HepG2 (cell line): Measurements from ENCODE around the gene SCO1. TPM values are rescaled to one million over a fixed set of nuclear protein-coding genes. Genes with fewer than 3 reads are reported as not detected.

Source experiments
- ATAC-seq: fragments of 200-7000 bp; cut with Tn5 transposase; 3 replicates; pipeline ENCODE4 v1.9.1; 2020; ENCODE audit warnings: mild to moderate bottlenecking, moderate library complexity
- BruUV-seq: library from RNA; stranded (reverse); fragments of 400-500 nt; replicated peaks from 2 replicates; lab custom pipeline; 2021; lab: Mats Ljungman, UMichigan
- CTCF ChIA-PET: fragments of 300-600 bp; formaldehyde crosslinking; extraction: SDS; loops from one replicate; lab custom pipeline; 2021; ENCODE audit warnings: low total read pairs, inconsistent platforms, low intra/inter-chr PET ratio; lab: Yijun Ruan, JAX
- POLR2A ChIA-PET: fragments of 350-600 bp; sonication (Branson Sonifier 250); formaldehyde crosslinking; loops from one replicate; lab custom pipeline; 2020; ENCODE audit warnings: antibody characterized with exemption, inconsistent platforms; lab: Yijun Ruan, JAX
- DNase-seq: peaks from one replicate; pipeline ENCODE4 v3.0.0-alpha.2; 2015; ENCODE audit warnings: low spot score
- FAIRE-seq: peaks from 3 replicates; lab custom pipeline; 2011; peaks lifted over from hg19 to GRCh38; lab: Jason Lieb, UNC
- H2AFZ ChIP-seq: one replicate; pipeline ENCODE4 v1.6.1; 2011; ENCODE audit warnings: low read length, inconsistent platforms
- H3K27ac ChIP-seq: fragments of 300-600 bp; 3 replicates; pipeline ENCODE4 v1.8.0; 2011; ENCODE audit warnings: mixed run types, mild to moderate bottlenecking, mixed read lengths, low read length, inconsistent platforms; ENCODE audit not compliant: insufficient read depth; ENCODE audit errors: extremely low read length
- H3K27me3 ChIP-seq, 2 experiments: fragments of 200-600 bp in 1 of 2; 2 replicates in 1 of 2; 3 replicates in 1 of 2; pipeline versions ENCODE4 v1.6.0 to v1.8.0; 2011; ENCODE audit warnings: low read length in 2 of 2, mild to moderate bottlenecking in 2 of 2, moderate library complexity in 2 of 2, inconsistent platforms in 1 of 2; ENCODE audit not compliant: insufficient read depth in 2 of 2, control insufficient read depth in 1 of 2
- H3K36me3 ChIP-seq, 2 experiments: fragments of 200-600 bp in 1 of 2; replicated peaks in 1 of 2; 2 replicates in 1 of 2; 3 replicates in 1 of 2; pipeline versions ENCODE4 v1.5.1 to v1.8.0; 2011; ENCODE audit warnings: low read length in 2 of 2, inconsistent platforms in 1 of 2; ENCODE audit not compliant: insufficient read depth in 2 of 2, control insufficient read depth in 1 of 2
- H3K4me1 ChIP-seq: 2 replicates; pipeline ENCODE4 v1.5.1; 2012; ENCODE audit warnings: low read length, inconsistent platforms; ENCODE audit not compliant: insufficient read depth
- H3K4me2 ChIP-seq: 2 replicates; pipeline ENCODE4 v1.6.0; 2011; ENCODE audit warnings: low read depth, low read length, inconsistent platforms
- H3K4me3 ChIP-seq, 3 experiments: fragments of 200-600 bp in 1 of 3; sonication (generic), shearing (Covaris generic) in 1 of 3; replicated peaks in 1 of 3; 2 replicates each; pipeline ENCODE4 v1.5.1; 2011 to 2016; ENCODE audit warnings: low read length in 3 of 3, inconsistent platforms in 2 of 3, low read depth in 2 of 3, mild to moderate bottlenecking in 2 of 3, control low read depth in 1 of 3, mixed read lengths in 1 of 3; ENCODE audit not compliant: insufficient read depth in 1 of 3
- H3K79me2 ChIP-seq: one replicate; pipeline ENCODE4 v1.6.1; 2011; ENCODE audit warnings: low read length, inconsistent platforms; ENCODE audit not compliant: insufficient read depth
- H3K9ac ChIP-seq: 2 replicates; pipeline ENCODE4 v1.6.0; 2011; ENCODE audit warnings: mild to moderate bottlenecking, low read depth, low read length, inconsistent platforms; ENCODE audit not compliant: insufficient read depth
- H3K9me3 ChIP-seq: 2 replicates; pipeline ENCODE4 v1.5.1; 2012; ENCODE audit warnings: mild to moderate bottlenecking, low read length
- H4K20me1 ChIP-seq: 2 replicates; pipeline ENCODE4 v1.6.0; 2011; ENCODE audit warnings: inconsistent platforms, mild to moderate bottlenecking, low read length, moderate library complexity; ENCODE audit not compliant: insufficient read depth
- HHEX ChIP-seq: IDR thresholded peaks from 2 replicates; pipeline ENCODE4 v1.6.1; 2016; ENCODE audit warnings: control low read depth
- PLSCR1 ChIP-seq: sonication (generic); formaldehyde crosslinking; IDR thresholded peaks from 2 replicates; pipeline ENCODE4 v1.5.0; 2020; ENCODE audit warnings: missing genetic modification reagents, mild to moderate bottlenecking, borderline replicate concordance
- ZHX2 ChIP-seq, 2 experiments: sonication (generic) in 1 of 2; formaldehyde crosslinking in 1 of 2; IDR thresholded peaks; 2 replicates each; pipeline versions ENCODE4 v1.6.1 to v1.9.0; 2014 to 2022; ENCODE audit warnings: antibody characterized with exemption in 1 of 2, borderline replicate concordance in 1 of 2, inconsistent platforms in 1 of 2, low read depth in 1 of 2, missing genetic modification reagents in 1 of 2
- ZNF318 ChIP-seq: sonication (generic); formaldehyde crosslinking; IDR thresholded peaks from 2 replicates; pipeline ENCODE4 v1.4.0; 2020; ENCODE audit warnings: mild to moderate bottlenecking, missing genetic modification reagents
- ZNF704 ChIP-seq: sonication (generic); formaldehyde crosslinking; IDR thresholded peaks from 2 replicates; pipeline ENCODE4 v1.8.1; 2023; ENCODE audit warnings: mild to moderate bottlenecking, inconsistent platforms, moderate library complexity, missing genetic modification reagents, borderline replicate concordance
- WGBS: methylation state at CpG from one replicate; pipeline ENCODE4 v1.1.6; 2017; ENCODE audit warnings: low lambda C conversion rate; 5-methylcytosine and 5-hydroxymethylcytosine counted together
- in situ Hi-C: cut with HindIII; loops from 2 replicates; pipeline ENCODE4 v1.10.0; 2017; ENCODE audit warnings: low pct_unique_long_range_greater_than_20kb; ENCODE audit not compliant: extremely low pct_ligation_motif_present
- intact Hi-C: fragments of 100-400 bp; cut with micrococcal nuclease; formaldehyde crosslinking; loops from one replicate; pipeline ENCODE4 v1.10.0; 2022; ENCODE audit not compliant: unreplicated experiment
- polyA plus RNA-seq, 8 experiments: library from polyadenylated mRNA; depleted of rRNA in 3 of 8; stranded (reverse) in 7 of 8; unstranded in 1 of 8; fragments of >200 nt; fragmentation: Illumina TruSeq in 4 of 8; extraction: Trizol in 4 of 8; gene quantifications; 2 replicates each; pipeline versions ENCODE4 v1.2.1 to v1.2.3, GENCODE V29; 2011 to 2016; ENCODE audit warnings: low read depth in 4 of 8, missing spikeins in 1 of 8, mixed read lengths in 1 of 8; ENCODE audit not compliant: insufficient read depth in 1 of 8
- total RNA-seq, 5 experiments: library from RNA; depleted of rRNA; stranded (reverse); fragments of >200 nt; fragmentation: Illumina TruSeq; extraction: Trizol; gene quantifications; 2 replicates each; pipeline ENCODE4 v1.2.3, GENCODE V29; 2016; ENCODE audit warnings: low read depth in 1 of 5

The SCO1 gene
- total and polyA plus RNA-seq, 2 of the 13 experiments (the other 11 are each of a cell fraction or from before 2014, with no cell fraction given), result 11.4 to 50.3 TPM

GRCh38 chr17:10661437-10661836 is 35.9 kb downstream of the SCO1 start (continued):
- no peak for TF ChIP-seq PLSCR1 (CRISPR knock-in tag)
- TF ChIP-seq ZNF704, result no peak
- TF ChIP-seq, all 625 proteins: peak for 0

- FAIRE-seq (no peak), ATAC-seq (no peak), DNase-seq (no peak)
- CTCF ChIA-PET, result no interaction called here
- H3K79me2 ChIP-seq, result no peaks in the 10 kb centered on the region
- no peaks in the 10 kb centered on the region for H3K9me3 ChIP-seq
- H3K4me3 ChIP-seq, result no peak overlapping the region
- no peak overlapping the region for H2AFZ ChIP-seq
- no peak overlapping the region for H3K27ac ChIP-seq
- no peaks in the 10 kb centered on the region for H4K20me1 ChIP-seq
- in situ Hi-C loops, result no loop called here
- 92% methylated on average over 10 of the region's 10 CpGs for WGBS
- intact Hi-C loops, result no loop called here
- no peak overlapping the region for H3K9ac ChIP-seq
- POLR2A ChIA-PET, result no interaction called here
- no peaks in the 10 kb centered on the region; a peak in 2 of 5 replicates for H3K36me3 ChIP-seq
- BruUV-seq, result no TSS peak
- no peaks in the 10 kb centered on the region for H3K4me1 ChIP-seq
- H3K4me2 ChIP-seq, result no peak overlapping the region
- H3K27me3 ChIP-seq, result no peaks in the 10 kb centered on the region
- TF ChIP-seq HHEX (CRISPR knock-in tag) (no peak), ZNF318 (CRISPR knock-in tag) (no peak), ZHX2 (IDR thresholded peaks at IDR 0.05; ENCODE audit: low read depth) (no peak), ZHX2 (CRISPR knock-in tag; IDR thresholded peaks at IDR 0.05; ENCODE audit: borderline replicate concordance) (no peak)
Measured at GRCh38 chr17:10657879-10658278, 39.5 kb downstream of the SCO1 start.
